PC-3 (cell line): ENCODE data around the gene UBE2G1. TPM values are rescaled to one million over a fixed set of nuclear protein-coding genes. Genes with fewer than 3 reads are reported as not detected.
"Not testable (repeated sequence)": the region's sequence is repeated elsewhere in the genome, so short reads cannot be mapped to it uniquely, and the experiment has no call there.

ENCODE experiments used
- ATAC-seq: fragments of 200-7000 bp; cut with Tn5 transposase; 2 replicates; pipeline ENCODE4 v1.9.1; 2020; ENCODE audit warnings: mild to moderate bottlenecking, moderate library complexity
- BruUV-seq: library from RNA; stranded (reverse); fragments of 400-500 nt; replicated peaks from 2 replicates; lab custom pipeline; 2021; lab: Mats Ljungman, UMichigan
- CTCF ChIA-PET: fragments of 300-600 bp; sonication (Branson Sonifier 250); formaldehyde crosslinking; loops from one replicate; lab custom pipeline; 2022; ENCODE audit warnings: antibody characterized with exemption; lab: Charles Lee
- POLR2A ChIA-PET: fragments of 300-600 bp; sonication (Branson Sonifier 250); formaldehyde crosslinking; loops from one replicate; lab custom pipeline; 2022; ENCODE audit warnings: antibody characterized with exemption; ENCODE audit not compliant: unreplicated experiment; lab: Charles Lee
- DNase-seq: peaks from one replicate; pipeline ENCODE4 v3.0.0-alpha.2; 2015
- H2AFZ ChIP-seq: fragments of 300-600 bp; sonication (generic); 2 replicates; pipeline ENCODE4 v1.6.0; 2016; ENCODE audit warnings: antibody characterized with exemption, low read length
- H3F3A ChIP-seq: fragments of 300-600 bp; sonication (generic); one replicate; pipeline ENCODE4 v1.6.0; 2017; ENCODE audit warnings: antibody characterized with exemption, low read length, control low read depth, mild to moderate bottlenecking; ENCODE audit not compliant: unreplicated experiment
- H3K27ac ChIP-seq: fragments of 300-600 bp; sonication (generic); 2 replicates; pipeline ENCODE4 v1.5.1; 2016; ENCODE audit warnings: mild to moderate bottlenecking, low read length
- H3K27me3 ChIP-seq: fragments of 300-600 bp; sonication (generic); 2 replicates; pipeline ENCODE4 v1.6.1; 2016; ENCODE audit warnings: low read length, mixed read lengths
- H3K36me3 ChIP-seq: fragments of 300-600 bp; sonication (generic); 2 replicates; pipeline ENCODE4 v1.6.1; 2016; ENCODE audit warnings: low read depth, mixed run types, low read length, mixed read lengths
- H3K4me1 ChIP-seq: fragments of 300-600 bp; sonication (generic); 2 replicates; pipeline ENCODE4 v1.5.1; 2016; ENCODE audit warnings: low read length; ENCODE audit not compliant: insufficient read depth
- H3K4me2 ChIP-seq: fragments of 300-600 bp; sonication (generic); 2 replicates; pipeline ENCODE4 v1.6.0; 2016; ENCODE audit warnings: low read length
- H3K4me3 ChIP-seq: fragments of 300-600 bp; sonication (generic); 2 replicates; pipeline ENCODE4 v1.5.1; 2016; ENCODE audit warnings: mild to moderate bottlenecking, low read length, mixed read lengths
- H3K79me2 ChIP-seq: fragments of 300-600 bp; sonication (generic); 2 replicates; pipeline ENCODE4 v1.6.1; 2017; ENCODE audit warnings: low read length, mixed read lengths
- H3K9ac ChIP-seq: fragments of 300-600 bp; sonication (generic); 2 replicates; pipeline ENCODE4 v1.6.0; 2016; ENCODE audit warnings: mild to moderate bottlenecking, low read length
- H3K9me2 ChIP-seq: fragments of 300-600 bp; sonication (generic); replicated peaks from 2 replicates; pipeline ENCODE4 v1.6.1; 2016; ENCODE audit warnings: mixed run types, low read length, mixed read lengths
- H3K9me3 ChIP-seq: fragments of 300-600 bp; sonication (generic); 2 replicates; pipeline ENCODE4 v1.6.1; 2016; ENCODE audit warnings: low read length, mixed read lengths
- H4K20me1 ChIP-seq: fragments of 300-600 bp; sonication (generic); 2 replicates; pipeline ENCODE4 v1.6.1; 2016; ENCODE audit warnings: low read length, mixed read lengths
- EZH2 ChIP-seq: fragments of 300-600 bp; sonication (generic); IDR thresholded peaks from one replicate; pipeline ENCODE4 v1.6.1; 2017; ENCODE audit warnings: antibody characterized with exemption, mild to moderate bottlenecking, low read length; ENCODE audit not compliant: unreplicated experiment
- EZH2phosphoT487 ChIP-seq: fragments of 300-600 bp; sonication (generic); IDR thresholded peaks from 2 replicates; pipeline ENCODE4 v1.6.1; 2018; ENCODE audit warnings: mild to moderate bottlenecking, antibody characterized with exemption, low read length, borderline replicate concordance
- intact Hi-C: fragments of 100-400 bp; cut with micrococcal nuclease; formaldehyde crosslinking; loops from 2 replicates; pipeline ENCODE4 v1.9.0; 2023
- total RNA-seq: library from RNA; depleted of rRNA; stranded (reverse); fragments of >200 nt; gene quantifications from 2 replicates; pipeline ENCODE4 v1.2.3, GENCODE V29; 2014
- TF ChIP-seq, protein P1 (sequence below): fragments of 300-600 bp; sonication (generic); conservative IDR thresholded peaks from 2 replicates; pipeline ENCODE4 v1.5.1; 2017; ENCODE audit warnings: antibody characterized with exemption, low read depth, mild to moderate bottlenecking, low read length

The UBE2G1 gene
- total RNA-seq, 1 experiment from 2014 or later = 35.8 TPM

DNA sequence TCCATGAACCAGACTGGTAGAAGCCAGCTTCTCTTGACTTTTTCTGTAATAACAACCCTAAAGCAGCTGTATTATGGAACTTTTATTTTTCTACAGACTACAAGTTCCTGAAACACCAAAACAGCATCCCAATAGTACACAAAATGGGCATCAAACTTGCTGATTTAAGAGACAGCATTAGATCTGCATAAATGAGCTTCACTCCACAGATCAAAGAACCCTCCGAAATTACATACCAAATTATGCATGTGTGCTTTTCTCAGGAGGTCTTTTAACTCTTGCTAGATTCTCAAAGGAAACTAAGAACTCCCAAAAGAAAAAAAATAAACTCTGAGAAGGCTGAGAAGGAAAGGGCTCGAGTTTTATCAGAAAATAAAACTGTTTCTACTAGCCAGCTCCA lies 12.3 kb downstream of the UBE2G1 start:
- Histone ChIP-seq H3K27me3 (no peaks in the 10 kb centered on the region), H2AFZ (no peak overlapping the region), H4K20me1 (peaks cover 37% of the 10 kb centered on the region), H3F3A (no peaks in the 10 kb centered on the region), H3K4me3 (no peak overlapping the region), H3K9me2 (no peaks in the 10 kb centered on the region), H3K79me2 (peaks cover 99% of the 10 kb centered on the region), H3K4me1 (no peaks in the 10 kb centered on the region), H3K36me3 (no peaks in the 10 kb centered on the region), H3K9me3 (no peaks in the 10 kb centered on the region), H3K4me2 (no peak overlapping the region), H3K27ac (no peak overlapping the region), H3K9ac (no peak overlapping the region)
- POLR2A ChIA-PET = no interaction called here
- intact Hi-C loops = no loop called here
- BruUV-seq = no TSS peak
- CTCF ChIA-PET = no interaction called here
- ATAC-seq = no peak
- DNase-seq = no peak
- TF ChIP-seq, protein P1, sequence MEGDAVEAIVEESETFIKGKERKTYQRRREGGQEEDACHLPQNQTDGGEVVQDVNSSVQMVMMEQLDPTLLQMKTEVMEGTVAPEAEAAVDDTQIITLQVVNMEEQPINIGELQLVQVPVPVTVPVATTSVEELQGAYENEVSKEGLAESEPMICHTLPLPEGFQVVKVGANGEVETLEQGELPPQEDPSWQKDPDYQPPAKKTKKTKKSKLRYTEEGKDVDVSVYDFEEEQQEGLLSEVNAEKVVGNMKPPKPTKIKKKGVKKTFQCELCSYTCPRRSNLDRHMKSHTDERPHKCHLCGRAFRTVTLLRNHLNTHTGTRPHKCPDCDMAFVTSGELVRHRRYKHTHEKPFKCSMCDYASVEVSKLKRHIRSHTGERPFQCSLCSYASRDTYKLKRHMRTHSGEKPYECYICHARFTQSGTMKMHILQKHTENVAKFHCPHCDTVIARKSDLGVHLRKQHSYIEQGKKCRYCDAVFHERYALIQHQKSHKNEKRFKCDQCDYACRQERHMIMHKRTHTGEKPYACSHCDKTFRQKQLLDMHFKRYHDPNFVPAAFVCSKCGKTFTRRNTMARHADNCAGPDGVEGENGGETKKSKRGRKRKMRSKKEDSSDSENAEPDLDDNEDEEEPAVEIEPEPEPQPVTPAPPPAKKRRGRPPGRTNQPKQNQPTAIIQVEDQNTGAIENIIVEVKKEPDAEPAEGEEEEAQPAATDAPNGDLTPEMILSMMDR = no peak
- TF ChIP-seq EZH2phosphoT487 (no peak), EZH2 (no peak)

DNA sequence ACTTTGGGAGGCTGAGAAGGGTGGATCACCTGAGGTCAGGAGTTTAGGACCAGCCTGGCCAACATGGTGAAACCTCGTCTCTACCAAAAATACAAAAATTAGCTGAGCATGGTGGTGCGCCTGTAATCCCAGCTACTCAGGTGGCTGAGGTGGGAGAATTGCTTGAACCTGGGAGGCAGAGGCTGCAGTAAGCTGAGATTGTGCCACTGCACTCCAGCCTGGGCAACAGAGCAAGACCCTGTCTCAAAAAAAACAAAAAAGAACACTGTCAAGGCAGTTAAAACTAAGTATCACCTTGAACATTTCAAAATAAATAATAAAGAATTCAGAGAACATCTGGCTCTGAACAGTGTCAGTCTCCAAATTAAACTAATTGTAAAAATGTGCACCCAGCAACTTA lies 16.3 kb downstream of the UBE2G1 start:
- BruUV-seq, H3K27ac ChIP-seq, POLR2A ChIA-PET, H3K27me3 ChIP-seq, H3K4me2 ChIP-seq, CTCF ChIA-PET, H3K4me3 ChIP-seq, H3F3A ChIP-seq, H3K36me3 ChIP-seq, H2AFZ ChIP-seq, H3K9me3 ChIP-seq, DNase-seq, ATAC-seq, H3K9ac ChIP-seq, intact Hi-C loops, H3K9me2 ChIP-seq: not testable (repeated sequence)
- Histone ChIP-seq H3K4me1 (peaks cover 14% of the 10 kb centered on the region), H4K20me1 (peaks cover 35% of the 10 kb centered on the region), H3K79me2 (peaks cover 96% of the 10 kb centered on the region)

DNA sequence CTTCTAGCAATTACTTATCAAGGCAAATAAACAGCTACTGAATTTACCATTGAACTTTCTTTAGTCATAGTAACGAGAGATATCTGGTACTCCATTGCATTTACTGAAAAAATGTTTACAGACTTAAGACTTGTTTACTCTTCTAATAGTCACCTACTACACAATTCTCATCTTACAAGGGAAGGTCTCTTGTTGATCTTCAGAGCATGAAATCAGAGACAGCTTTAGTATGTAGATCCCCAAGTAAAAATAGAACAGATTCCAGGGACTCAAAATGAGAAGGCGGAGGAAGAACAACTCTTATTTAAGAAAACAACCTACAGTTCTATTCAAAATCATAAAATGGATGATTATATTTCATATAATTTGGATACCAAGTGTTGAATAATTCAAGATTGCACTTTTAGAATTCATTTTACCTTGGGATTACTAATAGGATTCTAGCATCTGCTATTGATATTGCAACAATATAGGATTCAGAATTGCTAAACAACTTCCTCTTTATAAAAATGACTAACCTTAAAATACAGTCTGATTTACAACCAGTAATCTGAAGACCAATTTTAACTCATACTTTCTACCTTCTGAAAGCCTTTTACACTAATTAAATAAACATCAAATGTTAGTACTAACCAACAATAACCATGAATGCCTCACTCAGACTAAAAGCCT lies 20.8 kb downstream of the UBE2G1 start:
- Histone ChIP-seq H4K20me1 (peaks cover 38% of the 10 kb centered on the region), H3K9ac (no peak overlapping the region), H3K27me3 (no peaks in the 10 kb centered on the region), H3K4me3 (no peak overlapping the region), H3K27ac (peak overlapping the region; percentile 48), H3K9me3 (no peaks in the 10 kb centered on the region), H3K36me3 (no peaks in the 10 kb centered on the region), H3K9me2 (no peaks in the 10 kb centered on the region), H2AFZ (no peak overlapping the region), H3K4me2 (peak overlapping the region; percentile 23), H3F3A (no peaks in the 10 kb centered on the region), H3K79me2 (peaks cover 96% of the 10 kb centered on the region), H3K4me1 (peaks cover 18% of the 10 kb centered on the region)
- no peak for TF ChIP-seq EZH2
- TF ChIP-seq, protein P1 = no peak
- TF ChIP-seq EZH2phosphoT487 = no peak
- ChIA-PET CTCF (no interaction called here), POLR2A (no interaction called here)
- DNase-seq (peak; percentile 49), ATAC-seq (peak; percentile 76)
- BruUV-seq = no TSS peak
- intact Hi-C loops = no loop called here
